ENCODE data around the gene VAT1.

GRCh38 chr17:43025290-43025657 lies 3.1 kb upstream of the VAT1 start:
- TF ChIP-seq, protein P1, sequence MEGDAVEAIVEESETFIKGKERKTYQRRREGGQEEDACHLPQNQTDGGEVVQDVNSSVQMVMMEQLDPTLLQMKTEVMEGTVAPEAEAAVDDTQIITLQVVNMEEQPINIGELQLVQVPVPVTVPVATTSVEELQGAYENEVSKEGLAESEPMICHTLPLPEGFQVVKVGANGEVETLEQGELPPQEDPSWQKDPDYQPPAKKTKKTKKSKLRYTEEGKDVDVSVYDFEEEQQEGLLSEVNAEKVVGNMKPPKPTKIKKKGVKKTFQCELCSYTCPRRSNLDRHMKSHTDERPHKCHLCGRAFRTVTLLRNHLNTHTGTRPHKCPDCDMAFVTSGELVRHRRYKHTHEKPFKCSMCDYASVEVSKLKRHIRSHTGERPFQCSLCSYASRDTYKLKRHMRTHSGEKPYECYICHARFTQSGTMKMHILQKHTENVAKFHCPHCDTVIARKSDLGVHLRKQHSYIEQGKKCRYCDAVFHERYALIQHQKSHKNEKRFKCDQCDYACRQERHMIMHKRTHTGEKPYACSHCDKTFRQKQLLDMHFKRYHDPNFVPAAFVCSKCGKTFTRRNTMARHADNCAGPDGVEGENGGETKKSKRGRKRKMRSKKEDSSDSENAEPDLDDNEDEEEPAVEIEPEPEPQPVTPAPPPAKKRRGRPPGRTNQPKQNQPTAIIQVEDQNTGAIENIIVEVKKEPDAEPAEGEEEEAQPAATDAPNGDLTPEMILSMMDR (IDR thresholded peaks at IDR 0.05) = no peak
- no peak for TF ChIP-seq POLR2A (IDR thresholded peaks at IDR 0.05)

Data from thyroid gland (tissue), 4 donors.